ENCODE data around the gene PTPRG. TPM values are rescaled to one million over a fixed set of nuclear protein-coding genes. Genes with fewer than 3 reads are reported as not detected.

The PTPRG gene
- total RNA-seq, 1 donor from 2014 or later = 39.6 TPM

GRCh38 chr3:61613666-61614065, 52.3 kb downstream of the PTPRG start:
- H4K20me1 ChIP-seq (ENCODE audit: insufficient read depth, low read length) = peaks cover 49% of the 10 kb centered on the region
- no peak for FAIRE-seq
- H3K27ac Mint-ChIP-seq (ENCODE audit: unreplicated experiment) = no peak overlapping the region

GRCh38 chr3:61615643-61616042, 54.3 kb downstream of the PTPRG start:
- Mint-ChIP-seq H3K9me3 (ENCODE audit: unreplicated experiment) (no peaks in the 10 kb centered on the region), H3K36me3 (ENCODE audit: low read depth, unreplicated experiment) (peaks cover 7% of the 10 kb centered on the region), H3K4me1 (ENCODE audit: low read depth, unreplicated experiment) (peaks cover 25% of the 10 kb centered on the region), H3K4me3 (ENCODE audit: unreplicated experiment) (no peak overlapping the region), H3K27me3 (ENCODE audit: low read depth, unreplicated experiment) (no peaks in the 10 kb centered on the region), H3K27ac (ENCODE audit: unreplicated experiment) (no peak overlapping the region)
- Histone ChIP-seq H3K4me2 (ENCODE audit: low read length) (no peak overlapping the region), H3K9me3 (ENCODE audit: insufficient read depth, low read depth, low read length) (no peaks in the 10 kb centered on the region), H3K4me3 (ENCODE audit: insufficient read depth, low read depth, low read length) (no peak overlapping the region), H3K4me1 (ENCODE audit: insufficient read depth, low read length) (peaks cover 10% of the 10 kb centered on the region), H4K20me1 (ENCODE audit: insufficient read depth, low read length) (peaks cover 52% of the 10 kb centered on the region), H3K79me2 (ENCODE audit: insufficient read depth, low read length) (peaks cover 9% of the 10 kb centered on the region), H3K36me3 (ENCODE audit: insufficient read depth, low read length) (no peaks in the 10 kb centered on the region), H2AFZ (ENCODE audit: low read depth, low read length) (no peak overlapping the region), H3K27ac (ENCODE audit: low read depth, low read length) (no peak overlapping the region), H3K27me3 (ENCODE audit: insufficient read depth, low read length) (no peaks in the 10 kb centered on the region), H3K9ac (ENCODE audit: low read length) (no peak overlapping the region)
- no peak for TF ChIP-seq EZH2 (IDR thresholded peaks at IDR 0.05; ENCODE audit: insufficient read depth, low read length)
- TF ChIP-seq, protein P1, sequence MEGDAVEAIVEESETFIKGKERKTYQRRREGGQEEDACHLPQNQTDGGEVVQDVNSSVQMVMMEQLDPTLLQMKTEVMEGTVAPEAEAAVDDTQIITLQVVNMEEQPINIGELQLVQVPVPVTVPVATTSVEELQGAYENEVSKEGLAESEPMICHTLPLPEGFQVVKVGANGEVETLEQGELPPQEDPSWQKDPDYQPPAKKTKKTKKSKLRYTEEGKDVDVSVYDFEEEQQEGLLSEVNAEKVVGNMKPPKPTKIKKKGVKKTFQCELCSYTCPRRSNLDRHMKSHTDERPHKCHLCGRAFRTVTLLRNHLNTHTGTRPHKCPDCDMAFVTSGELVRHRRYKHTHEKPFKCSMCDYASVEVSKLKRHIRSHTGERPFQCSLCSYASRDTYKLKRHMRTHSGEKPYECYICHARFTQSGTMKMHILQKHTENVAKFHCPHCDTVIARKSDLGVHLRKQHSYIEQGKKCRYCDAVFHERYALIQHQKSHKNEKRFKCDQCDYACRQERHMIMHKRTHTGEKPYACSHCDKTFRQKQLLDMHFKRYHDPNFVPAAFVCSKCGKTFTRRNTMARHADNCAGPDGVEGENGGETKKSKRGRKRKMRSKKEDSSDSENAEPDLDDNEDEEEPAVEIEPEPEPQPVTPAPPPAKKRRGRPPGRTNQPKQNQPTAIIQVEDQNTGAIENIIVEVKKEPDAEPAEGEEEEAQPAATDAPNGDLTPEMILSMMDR (IDR thresholded peaks at IDR 0.05; ENCODE audit: insufficient read depth, low read depth, low read length) = no peak
- DNase-seq (ENCODE audit: low read depth) (no peak), FAIRE-seq (no peak)

More at GRCh38 chr3:61613666-61614065, 52.3 kb downstream of the PTPRG start:
- H3K4me3 ChIP-seq (ENCODE audit: insufficient read depth, low read depth, low read length) = no peak overlapping the region
- Mint-ChIP-seq H3K4me3 (ENCODE audit: unreplicated experiment) (no peak overlapping the region), H3K9me3 (ENCODE audit: unreplicated experiment) (no peaks in the 10 kb centered on the region), H3K36me3 (ENCODE audit: low read depth, unreplicated experiment) (peaks cover 7% of the 10 kb centered on the region), H3K27me3 (ENCODE audit: low read depth, unreplicated experiment) (no peaks in the 10 kb centered on the region), H3K4me1 (ENCODE audit: low read depth, unreplicated experiment) (peaks cover 25% of the 10 kb centered on the region)
- H3K4me1 ChIP-seq (ENCODE audit: insufficient read depth, low read length) = peaks cover 10% of the 10 kb centered on the region
- H2AFZ ChIP-seq (ENCODE audit: low read depth, low read length) = no peak overlapping the region
- H3K4me2 ChIP-seq (ENCODE audit: low read length) = peak overlapping the region; percentile 23
- no peak overlapping the region for H3K9ac ChIP-seq (ENCODE audit: low read length)
- H3K79me2 ChIP-seq (ENCODE audit: insufficient read depth, low read length) = peaks cover 6% of the 10 kb centered on the region
- no peak for TF ChIP-seq EZH2 (IDR thresholded peaks at IDR 0.05; ENCODE audit: insufficient read depth, low read length)
- TF ChIP-seq, protein P1 (IDR thresholded peaks at IDR 0.05; ENCODE audit: insufficient read depth, low read depth, low read length) = no peak
- no peaks in the 10 kb centered on the region for H3K27me3 ChIP-seq (ENCODE audit: insufficient read depth, low read length)
- peak; percentile 30 for DNase-seq (ENCODE audit: low read depth)
- no peak overlapping the region for H3K27ac ChIP-seq (ENCODE audit: low read depth, low read length)
- H3K9me3 ChIP-seq (ENCODE audit: insufficient read depth, low read depth, low read length) = no peaks in the 10 kb centered on the region
- no peaks in the 10 kb centered on the region for H3K36me3 ChIP-seq (ENCODE audit: insufficient read depth, low read length)

DNA sequence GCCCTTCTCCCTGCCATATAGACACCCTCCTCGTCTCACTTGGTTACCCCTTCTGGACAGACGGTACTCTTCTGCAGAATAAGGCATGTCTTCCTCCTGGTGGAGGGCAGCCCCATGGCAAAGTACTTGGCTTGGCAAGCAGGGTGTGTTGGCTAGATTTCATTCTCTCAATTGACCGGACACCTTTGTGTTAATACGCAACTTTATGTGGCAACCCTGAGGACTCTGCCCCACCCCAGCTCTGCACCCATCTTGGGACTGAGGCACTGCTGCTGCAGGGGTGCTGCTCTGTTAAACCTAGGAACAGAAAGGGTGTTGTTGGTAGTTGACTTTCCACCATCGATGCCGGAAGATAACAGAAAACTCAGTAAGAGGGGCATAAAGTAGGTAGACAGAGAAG, 55.2 kb downstream of the PTPRG start:
- Histone ChIP-seq H3K79me2 (ENCODE audit: insufficient read depth, low read length) (peaks cover 5% of the 10 kb centered on the region), H3K9ac (ENCODE audit: low read length) (no peak overlapping the region), H3K4me2 (ENCODE audit: low read length) (no peak overlapping the region), H3K27ac (ENCODE audit: low read depth, low read length) (no peak overlapping the region), H3K9me3 (ENCODE audit: insufficient read depth, low read depth, low read length) (no peaks in the 10 kb centered on the region), H4K20me1 (ENCODE audit: insufficient read depth, low read length) (peaks cover 45% of the 10 kb centered on the region), H3K4me1 (ENCODE audit: insufficient read depth, low read length) (peaks cover 10% of the 10 kb centered on the region), H3K36me3 (ENCODE audit: insufficient read depth, low read length) (no peaks in the 10 kb centered on the region), H2AFZ (ENCODE audit: low read depth, low read length) (no peak overlapping the region), H3K4me3 (ENCODE audit: insufficient read depth, low read depth, low read length) (no peak overlapping the region), H3K27me3 (ENCODE audit: insufficient read depth, low read length) (no peaks in the 10 kb centered on the region)
- no peak overlapping the region for H3K27ac Mint-ChIP-seq (ENCODE audit: unreplicated experiment)
- H3K36me3 Mint-ChIP-seq (ENCODE audit: low read depth, unreplicated experiment) = peaks cover 7% of the 10 kb centered on the region
- H3K4me1 Mint-ChIP-seq (ENCODE audit: low read depth, unreplicated experiment) = peaks cover 25% of the 10 kb centered on the region
- no peak overlapping the region for H3K4me3 Mint-ChIP-seq (ENCODE audit: unreplicated experiment)
- no peaks in the 10 kb centered on the region for H3K9me3 Mint-ChIP-seq (ENCODE audit: unreplicated experiment)
- H3K27me3 Mint-ChIP-seq (ENCODE audit: low read depth, unreplicated experiment) = no peaks in the 10 kb centered on the region
- TF ChIP-seq, protein P1 (IDR thresholded peaks at IDR 0.05; ENCODE audit: insufficient read depth, low read depth, low read length) = no peak
- TF ChIP-seq EZH2 (IDR thresholded peaks at IDR 0.05; ENCODE audit: insufficient read depth, low read length) = no peak
- no peak for FAIRE-seq
- DNase-seq (ENCODE audit: low read depth) = no peak
